NCI-H2171 (cell line): Measurements from ENCODE around the gene OR10V1.

Experiments used
- DNase-seq: peaks from one replicate; lab custom pipeline; 2025; lab: John Stamatoyannopoulos, UW

The OR10V1 gene

GRCh38 chr11:59713745-59714144, at the start of gene OR10V1:
Gene OR10V1 (minus strand): TSS chr11:59713845. CDS start chr11:59713845, 0 bp downstream.
- DNase-seq, result no peak

- no peak for DNase-seq
Observed at GRCh38 chr11:59761993-59762392, 48.3 kb upstream of the OR10V1 start.

- no peak for DNase-seq
Observed at GRCh38 chr11:59760771-59761170, 47.1 kb upstream of the OR10V1 start.

GRCh38 chr11:59759900-59760299, 46.3 kb upstream of the OR10V1 start:
- no peak for DNase-seq

GRCh38 chr11:59758401-59759037, 44.9 kb upstream of the OR10V1 start:
- no peak for DNase-seq

GRCh38 chr11:59756845-59757244, 43.2 kb upstream of the OR10V1 start:
- DNase-seq, result no peak

GRCh38 chr11:59756558-59756840, 42.9 kb upstream of the OR10V1 start:
- no peak for DNase-seq

GRCh38 chr11:59755701-59756557, 42.3 kb upstream of the OR10V1 start:
- peak; percentile 22 for DNase-seq

- DNase-seq, result peak; percentile 74
Observed at GRCh38 chr11:59754859-59755700, 41.4 kb upstream of the OR10V1 start, which contains the start of gene STX3. Gene STX3 (plus strand): TSS chr11:59755376. CDS start chr11:59755606, 230 bp downstream.

GRCh38 chr11:59754494-59754858, 40.8 kb upstream of the OR10V1 start:
- DNase-seq, result no peak

GRCh38 chr11:59753650-59754493, 40.2 kb upstream of the OR10V1 start:
- DNase-seq, result peak; percentile 62

- DNase-seq, result no peak
Observed at GRCh38 chr11:59746111-59746510, 32.5 kb upstream of the OR10V1 start.

GRCh38 chr11:59730896-59731565, 17.4 kb upstream of the OR10V1 start:
- no peak for DNase-seq

- no peak for DNase-seq
Observed at GRCh38 chr11:59729834-59730233, 16.2 kb upstream of the OR10V1 start.

- DNase-seq, result no peak
Observed at GRCh38 chr11:59728913-59729312, 15.3 kb upstream of the OR10V1 start.

GRCh38 chr11:59728154-59728553, 14.5 kb upstream of the OR10V1 start:
- no peak for DNase-seq

GRCh38 chr11:59727426-59727825, 13.8 kb upstream of the OR10V1 start:
- DNase-seq, result no peak

- DNase-seq, result no peak
Observed at GRCh38 chr11:59724066-59724465, 10.4 kb upstream of the OR10V1 start.

- no peak for DNase-seq
Observed at GRCh38 chr11:59719556-59719955, 5.9 kb upstream of the OR10V1 start.

GRCh38 chr11:59716051-59716450, 2.4 kb upstream of the OR10V1 start:
- DNase-seq, result no peak
